CD4-positive, alpha-beta memory T cell (primary cell): ENCODE data around the gene NPFF. TPM values are rescaled to one million over a fixed set of nuclear protein-coding genes. Genes with fewer than 3 reads are reported as not detected.
"Not testable (repeated sequence)": the region's sequence is repeated elsewhere in the genome, so short reads cannot be mapped to it uniquely, and the experiment has no call there.

Experiments used
- CTCF ChIA-PET: fragments of 350-600 bp; sonication (Branson Sonifier 250); formaldehyde crosslinking; loops from one replicate; lab custom pipeline; 2021; ENCODE audit warnings: inconsistent platforms; ENCODE audit not compliant: partially characterized antibody; lab: Charles Lee
- POLR2A ChIA-PET: fragments of 350-600 bp; sonication (Branson Sonifier 250); formaldehyde crosslinking; loops from one replicate; lab custom pipeline; 2021; ENCODE audit not compliant: partially characterized antibody; lab: Charles Lee
- DNase-seq, 5 donors: peaks; one replicate each; pipeline versions ENCODE4 v3.0.0 to v3.0.0-alpha.2; 2020 to 2022; ENCODE audit warnings: mixed read lengths in 1 of 5
- H3K27ac ChIP-seq: one replicate; pipeline ENCODE4 v1.7.0; 2013; ENCODE audit warnings: low read depth, low read length
- H3K27me3 ChIP-seq: 2 replicates; pipeline ENCODE4 v1.7.0; 2013; ENCODE audit warnings: mild to moderate bottlenecking, low read length, moderate library complexity; ENCODE audit not compliant: insufficient read depth
- H3K36me3 ChIP-seq: 2 replicates; pipeline ENCODE4 v1.7.0; 2013; ENCODE audit warnings: mild to moderate bottlenecking, low read length, moderate library complexity; ENCODE audit not compliant: insufficient read depth
- H3K4me1 ChIP-seq: 2 replicates; pipeline ENCODE4 v1.7.0; 2013; ENCODE audit warnings: mild to moderate bottlenecking, low read length, moderate library complexity; ENCODE audit not compliant: insufficient read depth
- H3K4me3 ChIP-seq, 2 donors: one replicate each; pipeline ENCODE4 v1.7.0; 2013; ENCODE audit warnings: low read length in 2 of 2, mild to moderate bottlenecking in 1 of 2
- H3K9me3 ChIP-seq, 2 donors: one replicate each; pipeline ENCODE4 v1.7.0; 2013; ENCODE audit warnings: low read length in 2 of 2, control low read depth in 1 of 2; ENCODE audit not compliant: control insufficient read depth in 1 of 2
- H3K27ac Mint-ChIP-seq, 7 donors: one replicate each; pipeline ENCODE4 v1.8.0; 2020 to 2021; ENCODE audit warnings: mixed read lengths in 7 of 7, mild to moderate bottlenecking in 6 of 7, inconsistent platforms in 3 of 7, moderate library complexity in 3 of 7
- H3K27me3 Mint-ChIP-seq, 2 donors: one replicate each; pipeline ENCODE4 v1.8.0; 2020 to 2021; ENCODE audit warnings: mixed read lengths in 2 of 2
- H3K36me3 Mint-ChIP-seq, 2 donors: one replicate each; pipeline ENCODE4 v1.8.0; 2020 to 2021; ENCODE audit warnings: mixed read lengths in 2 of 2, inconsistent platforms in 1 of 2, mild to moderate bottlenecking in 1 of 2
- H3K4me1 Mint-ChIP-seq, 4 donors: one replicate each; pipeline ENCODE4 v1.8.0; 2020 to 2021; ENCODE audit warnings: mixed read lengths in 4 of 4, mild to moderate bottlenecking in 1 of 4
- H3K4me3 Mint-ChIP-seq, 8 donors: one replicate each; pipeline ENCODE4 v1.8.0; 2020 to 2021; ENCODE audit warnings: mixed read lengths in 8 of 8, mild to moderate bottlenecking in 7 of 8, moderate library complexity in 6 of 8, inconsistent platforms in 3 of 8
- H3K9me3 Mint-ChIP-seq, 8 donors: one replicate each; pipeline ENCODE4 v1.8.0; 2020 to 2021; ENCODE audit warnings: mixed read lengths in 8 of 8, mild to moderate bottlenecking in 5 of 8, inconsistent platforms in 3 of 8, moderate library complexity in 1 of 8
- intact Hi-C: fragments of 100-400 bp; cut with micrococcal nuclease; formaldehyde crosslinking; loops from one replicate; pipeline ENCODE4 v1.15.1; 2023
- polyA plus RNA-seq, 2 donors: library from polyadenylated mRNA; unstranded; fragments of 300-500 nt; fragmentation: Illumina TruSeq; gene quantifications; one replicate each; pipeline ENCODE4 v1.2.3, GENCODE V29; 2021
- total RNA-seq, 2 experiments: library from RNA; stranded (reverse); gene quantifications; one replicate each; pipeline ENCODE4 v1.2.3, GENCODE V29; 2021

The NPFF gene
- total RNA-seq (not detected), polyA plus RNA-seq (not detected)

- Histone ChIP-seq H3K4me3 (no peak within 1 kb of the TSS), H3K27me3 (no peaks in the 10 kb centered on the region), H3K4me1 (peaks cover 13% of the 10 kb centered on the region), H3K36me3 (no peaks in the 10 kb centered on the region), H3K27ac (no peak within 1 kb of the TSS), H3K9me3 (no peaks in the 10 kb centered on the region)
- H3K36me3 Mint-ChIP-seq = peaks cover 3 to 34% of the 10 kb centered on the region in 2 donors
- H3K27me3 Mint-ChIP-seq = no peaks in the 10 kb centered on the region
- intact Hi-C loops = no loop called here
- ChIA-PET POLR2A (interaction anchor here (2.0 kb wide), 1 partner anchor 65 kb away, joined by 12 read pairs; the partner anchor contains the start of gene PRR13), CTCF (interaction anchor here (0.6 to 7.1 kb wide), 9 partner anchors 27 to 183 kb away, joined by 3 to 93 read pairs (median 11); partner anchors contain the start of gene AMHR2)
- no peak within 1 kb of the TSS for H3K4me3 Mint-ChIP-seq
- peaks cover 5 to 26% (median 10%) of the 10 kb centered on the region in 4 donors for H3K4me1 Mint-ChIP-seq
- peak within 1 kb of the TSS in 2 of 7 donors; percentile 37 to 47 for H3K27ac Mint-ChIP-seq
- DNase-seq = no peak
- H3K9me3 Mint-ChIP-seq = peaks cover 0 to 4% (median 0%) of the 10 kb centered on the region in 8 donors
Observed at GRCh38 chr12:53506881-53507602, at the start of gene NPFF. NPFF (minus strand) TSS chr12:53507484; CDS start chr12:53507474, 10 bp downstream.

- H3K36me3 ChIP-seq = peaks cover 3% of the 10 kb centered on the region
- peak overlapping the region in 5 of 7 donors; percentile 15 to 79 (median 68) for H3K27ac Mint-ChIP-seq
- no peak overlapping the region for H3K4me3 ChIP-seq
- no peaks in the 10 kb centered on the region for H3K27me3 Mint-ChIP-seq
- intact Hi-C loops = no loop called here
- H3K9me3 Mint-ChIP-seq = no peaks in the 10 kb centered on the region
- no peak overlapping the region for H3K27ac ChIP-seq
- peaks cover 1 to 5% (median 3%) of the 10 kb centered on the region in 4 donors for H3K4me1 Mint-ChIP-seq
- H3K9me3 ChIP-seq = no peaks in the 10 kb centered on the region
- H3K36me3 Mint-ChIP-seq = peaks cover 13 to 28% of the 10 kb centered on the region in 2 donors
- no peak overlapping the region for H3K4me3 Mint-ChIP-seq
- ChIA-PET CTCF (interaction anchor here (1.1 kb wide), 1 partner anchor 44 kb away, joined by 3 read pairs; no protein-coding TSS in a partner anchor), POLR2A (no interaction called here)
- H3K4me1 ChIP-seq = no peaks in the 10 kb centered on the region
- DNase-seq = no peak
- no peaks in the 10 kb centered on the region for H3K27me3 ChIP-seq
Observed at GRCh38 chr12:53552361-53553327, 45.4 kb upstream of the NPFF start.

GRCh38 chr12:53551889-53552291, 44.6 kb upstream of the NPFF start:
- Histone ChIP-seq H3K27me3 (no peaks in the 10 kb centered on the region), H3K4me3 (no peak overlapping the region), H3K27ac (no peak overlapping the region), H3K36me3 (peaks cover 3% of the 10 kb centered on the region), H3K4me1 (no peaks in the 10 kb centered on the region), H3K9me3 (no peaks in the 10 kb centered on the region)
- Mint-ChIP-seq H3K9me3 (no peaks in the 10 kb centered on the region), H3K4me3 (peak overlapping the region in 1 of 8 donors; percentile 29), H3K36me3 (peaks cover 13 to 28% of the 10 kb centered on the region in 2 donors), H3K27ac (peak overlapping the region in 3 of 7 donors; percentile 16 to 79 (median 68)), H3K4me1 (peaks cover 0 to 5% (median 2%) of the 10 kb centered on the region in 4 donors), H3K27me3 (no peaks in the 10 kb centered on the region)
- POLR2A ChIA-PET = no interaction called here
- DNase-seq = no peak
- CTCF ChIA-PET = interaction anchor here (1.1 kb wide), 1 partner anchor 43 kb away, joined by 3 read pairs; no protein-coding TSS in a partner anchor
- intact Hi-C loops = no loop called here

- Mint-ChIP-seq H3K27me3 (no peaks in the 10 kb centered on the region), H3K4me3 (no peak overlapping the region), H3K9me3 (no peaks in the 10 kb centered on the region), H3K4me1 (peaks cover 0 to 5% (median 2%) of the 10 kb centered on the region in 4 donors), H3K27ac (no peak overlapping the region), H3K36me3 (peaks cover 13 to 28% of the 10 kb centered on the region in 2 donors)
- DNase-seq = no peak
- intact Hi-C loops = no loop called here
- H3K4me3 ChIP-seq = no peak overlapping the region
- ChIA-PET POLR2A (no interaction called here), CTCF (interaction anchor here (1.3 kb wide), 1 partner anchor 14 kb away, joined by 3 read pairs; no protein-coding TSS in a partner anchor)
- peaks cover 3% of the 10 kb centered on the region for H3K36me3 ChIP-seq
- H3K4me1 ChIP-seq = no peaks in the 10 kb centered on the region
- H3K9me3 ChIP-seq = no peaks in the 10 kb centered on the region
- H3K27me3 ChIP-seq = no peaks in the 10 kb centered on the region
- no peak overlapping the region for H3K27ac ChIP-seq
Observed at GRCh38 chr12:53550595-53550994, 43.3 kb upstream of the NPFF start.

- H3K36me3 Mint-ChIP-seq = peaks cover 13 to 28% of the 10 kb centered on the region in 2 donors
- H3K36me3 ChIP-seq, H3K27me3 ChIP-seq, H3K27me3 Mint-ChIP-seq, H3K9me3 Mint-ChIP-seq, H3K4me1 ChIP-seq, H3K27ac Mint-ChIP-seq, DNase-seq, H3K4me3 ChIP-seq, intact Hi-C loops, H3K9me3 ChIP-seq, H3K4me1 Mint-ChIP-seq, H3K27ac ChIP-seq, POLR2A ChIA-PET, H3K4me3 Mint-ChIP-seq: not testable (repeated sequence)
- CTCF ChIA-PET = interaction anchor here (1.3 kb wide), 1 partner anchor 15 kb away, joined by 3 read pairs; no protein-coding TSS in a partner anchor
Observed at GRCh38 chr12:53550131-53550530, 42.8 kb upstream of the NPFF start.

GRCh38 chr12:53548354-53548753, 41.1 kb upstream of the NPFF start:
- H3K4me3 ChIP-seq, H3K36me3 ChIP-seq, intact Hi-C loops, H3K27ac Mint-ChIP-seq, H3K27me3 ChIP-seq, POLR2A ChIA-PET, H3K9me3 Mint-ChIP-seq, H3K27ac ChIP-seq, H3K9me3 ChIP-seq, DNase-seq, H3K27me3 Mint-ChIP-seq, H3K4me3 Mint-ChIP-seq: not testable (repeated sequence)
- CTCF ChIA-PET = interaction anchor here (0.9 kb wide), 1 partner anchor 8 kb away, joined by 3 read pairs; no protein-coding TSS in a partner anchor
- peaks cover 12% of the 10 kb centered on the region for H3K4me1 ChIP-seq
- Mint-ChIP-seq H3K36me3 (peaks cover 18 to 35% of the 10 kb centered on the region in 2 donors), H3K4me1 (peaks cover 7 to 15% (median 10%) of the 10 kb centered on the region in 4 donors)
